Cardiac muscle cell (in vitro differentiated cells and primary cell): Measurements from ENCODE around the gene GTPBP6. TPM values are rescaled to one million over a fixed set of nuclear protein-coding genes. Genes with fewer than 3 reads are reported as not detected.

ENCODE experiments used
- DNase-seq, 2 donors: peaks; one replicate each; pipeline versions ENCODE4 v3.0.0 to v3.0.0-alpha.2; 2010 to 2017; ENCODE audit warnings: low read depth in 1 of 2, low spot score in 1 of 2
- H3K27ac ChIP-seq: fragments of 200-600 bp; sonication (generic); 2 replicates; pipeline ENCODE4 v1.5.1; 2016
- H3K27me3 ChIP-seq: fragments of 200-600 bp; sonication (generic); 2 replicates; pipeline ENCODE4 v1.6.0; 2016; ENCODE audit warnings: control low read depth
- H3K36me3 ChIP-seq: fragments of 200-600 bp; sonication (generic); 2 replicates; pipeline ENCODE4 v1.5.1; 2016; ENCODE audit warnings: control low read depth
- H3K4me1 ChIP-seq: fragments of 200-600 bp; sonication (generic); 2 replicates; pipeline ENCODE4 v1.8.1; 2017; ENCODE audit warnings: low read depth, mild to moderate bottlenecking, mixed run types
- H3K4me3 ChIP-seq: fragments of 200-600 bp; sonication (generic); 2 replicates; pipeline ENCODE4 v1.5.1; 2016; ENCODE audit warnings: mild to moderate bottlenecking
- H3K9me3 ChIP-seq: fragments of 200-600 bp; sonication (generic); 2 replicates; pipeline ENCODE4 v1.5.1; 2017; ENCODE audit warnings: low read depth, mild to moderate bottlenecking, control low read depth
- CTCF ChIP-seq: IDR thresholded peaks from 2 replicates; pipeline ENCODE4 v1.5.1; 2012; ENCODE audit warnings: low read depth, mild to moderate bottlenecking, low read length
- polyA plus RNA-seq: library from polyadenylated mRNA; unstranded; fragments of >200 nt; fragmentation: Nextera tagmentation; extraction: Ambion mirVana; gene quantifications from 2 replicates; pipeline ENCODE4 v1.2.1, GENCODE V29; 2016
- total RNA-seq: library from RNA; depleted of rRNA; stranded (reverse); fragments of >200 nt; gene quantifications from 2 replicates; pipeline ENCODE4 v1.2.3, GENCODE V29; 2016

Gene GTPBP6
- total and polyA plus RNA-seq, 2 experiments from 2014 or later, result 59.2 to 60.9 TPM

DNA sequence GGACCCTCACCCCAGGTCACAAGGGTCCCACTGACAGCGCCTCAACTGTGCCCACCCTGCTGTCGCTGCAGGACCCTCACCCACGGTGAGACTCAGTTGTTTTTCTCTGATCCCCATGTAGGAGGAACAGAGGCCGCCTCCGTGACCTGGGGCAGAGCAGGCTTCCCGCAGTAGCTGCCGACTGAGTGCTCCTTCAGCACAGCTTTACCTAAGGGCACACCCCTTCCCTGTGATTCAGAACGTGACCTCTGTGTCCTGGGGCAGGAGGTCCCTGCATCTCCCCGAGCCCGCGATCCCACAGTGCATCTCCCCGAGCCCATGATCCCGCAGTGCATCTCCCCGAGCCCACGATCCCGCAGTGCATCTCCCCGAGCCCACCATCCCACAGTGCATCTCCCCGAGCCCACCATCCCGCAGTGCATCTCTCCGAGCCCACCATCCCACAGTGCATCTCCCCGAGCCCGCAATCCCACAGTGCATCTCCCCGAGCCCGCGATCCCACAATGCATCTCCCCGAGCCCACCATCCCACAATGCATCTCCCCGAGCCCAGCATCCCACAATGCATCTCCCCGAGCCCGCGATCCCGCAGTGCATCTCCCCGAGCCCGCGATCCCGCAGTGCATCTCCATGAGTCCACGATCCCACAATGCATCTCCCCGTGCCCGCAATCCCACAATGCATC lies 44.5 kb upstream of the GTPBP6 start:
- no peak for DNase-seq
- Histone ChIP-seq H3K4me3 (no peak overlapping the region), H3K27me3 (no peaks in the 10 kb centered on the region), H3K36me3 (peaks cover 7% of the 10 kb centered on the region), H3K9me3 (no peaks in the 10 kb centered on the region), H3K27ac (no peak overlapping the region), H3K4me1 (peaks cover 7% of the 10 kb centered on the region)
- TF ChIP-seq CTCF, result no peak

GRCh38 chrX:362351-362750 lies 43.8 kb upstream of the GTPBP6 start:
- no peak for DNase-seq
- no peak for TF ChIP-seq CTCF
- H3K4me3 ChIP-seq, result no peak overlapping the region
- H3K27me3 ChIP-seq, result no peaks in the 10 kb centered on the region
- no peaks in the 10 kb centered on the region for H3K4me1 ChIP-seq
- H3K27ac ChIP-seq, result no peak overlapping the region
- peaks cover 7% of the 10 kb centered on the region for H3K36me3 ChIP-seq
- H3K9me3 ChIP-seq, result no peaks in the 10 kb centered on the region

GRCh38 chrX:361231-362145 lies 42.9 kb upstream of the GTPBP6 start:
- no peak for DNase-seq
- Histone ChIP-seq H3K4me3 (no peak overlapping the region), H3K27me3 (no peaks in the 10 kb centered on the region), H3K9me3 (no peaks in the 10 kb centered on the region), H3K27ac (no peak overlapping the region), H3K36me3 (peaks cover 7% of the 10 kb centered on the region), H3K4me1 (no peaks in the 10 kb centered on the region)
- TF ChIP-seq CTCF, result no peak

DNA sequence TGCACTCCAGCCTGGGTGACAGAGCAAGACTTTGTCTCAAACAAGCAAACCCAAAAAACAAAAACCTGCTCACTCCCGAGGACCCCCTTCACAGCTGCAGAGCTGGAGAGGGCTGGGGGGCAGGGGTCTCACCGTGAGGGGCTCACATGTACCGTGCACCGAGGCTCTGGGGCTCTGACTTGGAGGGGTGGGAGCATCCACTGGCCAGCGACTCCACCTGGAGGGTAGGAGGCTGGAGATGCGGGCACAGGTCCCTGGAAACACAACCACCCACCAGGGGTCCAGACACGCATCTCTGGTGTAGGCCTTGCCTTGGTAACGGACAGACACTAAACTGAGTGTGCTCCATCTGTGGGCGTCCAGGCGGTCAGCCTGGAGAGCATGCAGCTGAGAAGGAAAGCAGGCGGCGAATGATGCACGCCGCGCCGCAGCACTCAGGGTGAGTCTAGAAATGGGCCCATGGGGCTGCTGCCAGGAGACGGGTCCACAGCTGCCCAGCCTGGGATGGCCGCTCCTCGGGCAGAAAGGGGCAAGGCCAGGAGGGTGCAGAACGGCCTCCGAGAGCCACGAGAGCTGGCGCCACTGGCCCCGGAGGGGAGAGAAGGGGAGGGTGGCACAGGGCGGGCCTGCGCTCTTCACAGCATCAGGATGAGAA lies 42.0 kb upstream of the GTPBP6 start:
- Histone ChIP-seq H3K27me3 (no peaks in the 10 kb centered on the region), H3K4me1 (no peaks in the 10 kb centered on the region), H3K27ac (no peak overlapping the region), H3K9me3 (no peaks in the 10 kb centered on the region), H3K36me3 (peaks cover 7% of the 10 kb centered on the region), H3K4me3 (no peak overlapping the region)
- no peak for TF ChIP-seq CTCF
- DNase-seq, result no peak

GRCh38 chrX:358651-359143 lies 40.1 kb upstream of the GTPBP6 start:
- Histone ChIP-seq H3K27ac (no peak overlapping the region), H3K4me3 (no peak overlapping the region), H3K27me3 (no peaks in the 10 kb centered on the region), H3K4me1 (no peaks in the 10 kb centered on the region), H3K9me3 (no peaks in the 10 kb centered on the region), H3K36me3 (peaks cover 7% of the 10 kb centered on the region)
- no peak for DNase-seq
- TF ChIP-seq CTCF, result no peak
